ENCODE data around the gene C5orf63. TPM values are rescaled to one million over a fixed set of nuclear protein-coding genes. Genes with fewer than 3 reads are reported as not detected.

C5orf63 gene
- 9.5 TPM for total RNA-seq

DNA sequence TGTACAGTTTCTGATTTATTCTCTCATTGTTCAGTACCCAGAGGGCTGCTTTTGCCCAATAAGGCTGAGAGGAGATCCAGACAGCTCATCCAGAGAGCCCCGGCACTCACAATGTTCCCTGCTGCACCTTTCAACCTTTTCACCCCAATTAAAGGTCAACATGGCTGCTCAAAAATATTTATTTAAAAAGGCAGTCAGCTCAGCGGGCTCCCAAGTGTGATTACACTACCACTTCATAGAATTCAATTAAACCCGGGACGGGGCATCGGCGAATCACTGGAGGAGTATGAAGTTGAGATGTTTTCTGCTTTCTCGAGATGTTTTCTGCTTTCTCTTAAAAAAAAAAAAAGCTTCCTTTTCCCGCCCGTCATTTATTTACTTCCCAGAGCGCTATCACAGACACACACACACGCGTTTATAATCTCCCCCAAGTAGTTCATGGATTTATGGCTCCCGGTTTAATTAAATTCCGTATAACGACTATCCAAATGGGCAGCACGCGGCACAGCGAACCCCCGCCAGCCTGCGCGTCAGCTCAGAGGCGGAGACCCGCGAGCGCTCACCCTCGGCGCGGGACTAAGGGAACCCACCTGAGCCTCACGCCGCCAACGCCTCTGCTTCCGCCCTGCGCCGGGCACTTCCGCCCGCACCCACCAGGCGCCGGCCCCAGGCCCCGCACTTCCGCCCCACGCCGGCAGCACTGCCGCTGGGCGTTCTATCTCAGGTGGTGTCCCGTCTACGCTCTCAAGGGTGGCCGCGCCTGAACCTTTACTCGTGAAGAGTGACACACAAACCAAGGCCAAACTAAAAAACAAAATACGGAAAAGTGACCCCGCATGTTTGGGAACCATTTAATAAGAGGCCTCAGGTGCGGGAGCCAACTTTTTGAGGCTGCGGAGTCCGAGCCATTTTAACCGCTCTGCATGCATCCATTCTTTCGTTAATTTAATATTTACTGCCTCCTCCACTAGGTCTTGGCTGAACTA lies at the start of gene C5orf63:
Gene C5orf63 (minus strand): TSS at position 642 of the 986 bp plus-strand sequence. CDS start 14,507 bp downstream, outside the sequence.

GRCh38 chr5:127030259-127031146 lies 42.8 kb downstream of the C5orf63 start, which contains the start of gene MARCHF3:
TSS of gene MARCHF3 (minus strand) at chr5:127030558. CDS start at chr5:126918171, 112,387 bp downstream.

Other genes with a start within 250 kb of the C5orf63 start
- 25.1 TPM for gene MARCHF3, start 42.9 kb downstream of the C5orf63 start, total RNA-seq
- gene MEGF10, start 217.3 kb upstream of the C5orf63 start, total RNA-seq: 29.1 TPM

All from diencephalon (tissue), 1 donor.